SW480 (cell line): ENCODE measurements around the gene RASGRF2.
"Not testable (repeated sequence)": the region's sequence is repeated elsewhere in the genome, so short reads cannot be mapped to it uniquely, and the experiment has no call there.

Experiments
- DNase-seq: peaks from one replicate; pipeline ENCODE4 v3.0.0-alpha.2; 2016; ENCODE audit warnings: low spot score

The RASGRF2 gene

DNA sequence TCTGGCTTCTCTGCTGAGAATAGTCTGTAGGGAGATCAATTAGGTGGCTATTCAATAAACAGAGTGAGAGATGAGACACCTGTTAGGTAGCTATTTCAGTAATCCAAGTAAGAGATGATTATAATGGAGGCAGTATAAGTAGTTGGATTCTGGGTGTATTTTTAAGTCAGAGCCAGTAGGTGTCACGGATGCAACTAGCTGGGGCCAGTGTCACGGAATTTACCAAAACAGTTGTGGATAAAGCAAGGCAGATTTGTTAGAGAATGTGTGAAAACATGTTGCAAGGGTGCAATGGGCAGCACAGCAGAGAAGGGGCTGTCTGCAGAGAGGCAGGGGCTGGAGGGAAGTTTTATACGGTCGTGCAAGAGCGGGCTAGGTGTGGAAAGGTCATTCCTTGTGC, 114.9 kb downstream of the RASGRF2 start:
- DNase-seq: no peak

GRCh38 chr5:81077105-81077504, 116.9 kb downstream of the RASGRF2 start:
- DNase-seq: no peak

DNA sequence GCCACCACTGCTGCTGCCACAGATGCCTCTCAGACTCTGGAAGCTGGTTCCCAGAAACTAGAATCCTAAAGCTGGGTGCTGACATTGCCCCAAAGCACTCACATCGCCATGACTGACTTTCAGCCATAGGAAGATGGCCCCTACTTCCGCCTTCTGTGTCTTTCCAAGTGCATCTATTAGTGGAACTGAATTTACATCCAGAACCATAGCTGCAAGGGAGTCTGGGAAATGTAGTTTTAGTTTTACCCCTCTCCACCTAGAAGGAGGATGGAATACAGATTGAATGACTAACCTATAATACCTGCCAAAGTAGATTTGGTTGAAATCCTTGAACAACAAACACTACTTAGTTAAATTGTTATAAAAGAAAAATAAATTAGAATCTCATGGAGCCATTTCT, 118.8 kb downstream of the RASGRF2 start:
- DNase-seq: no peak

GRCh38 chr5:81080809-81081460, 120.8 kb downstream of the RASGRF2 start:
- no peak for DNase-seq

DNA sequence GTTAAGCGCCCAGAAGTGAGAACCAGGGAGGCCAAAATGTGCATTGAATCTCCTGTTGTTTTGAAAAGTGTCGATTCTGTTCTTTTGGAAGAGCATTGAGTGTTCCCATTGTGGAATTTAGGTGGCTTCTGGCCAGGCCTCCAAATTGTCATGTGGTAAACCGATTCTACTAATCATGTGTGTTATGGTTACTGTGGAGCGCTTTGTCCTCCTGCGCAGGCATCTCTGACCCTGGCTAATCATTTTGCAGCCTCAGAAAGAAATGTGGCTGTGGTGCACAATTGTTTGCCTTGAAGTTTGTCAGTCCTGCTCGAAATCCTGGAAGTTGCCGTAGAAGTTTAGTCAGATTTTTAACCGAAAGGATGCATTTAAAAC, 121.3 kb downstream of the RASGRF2 start:
- no peak for DNase-seq

DNA sequence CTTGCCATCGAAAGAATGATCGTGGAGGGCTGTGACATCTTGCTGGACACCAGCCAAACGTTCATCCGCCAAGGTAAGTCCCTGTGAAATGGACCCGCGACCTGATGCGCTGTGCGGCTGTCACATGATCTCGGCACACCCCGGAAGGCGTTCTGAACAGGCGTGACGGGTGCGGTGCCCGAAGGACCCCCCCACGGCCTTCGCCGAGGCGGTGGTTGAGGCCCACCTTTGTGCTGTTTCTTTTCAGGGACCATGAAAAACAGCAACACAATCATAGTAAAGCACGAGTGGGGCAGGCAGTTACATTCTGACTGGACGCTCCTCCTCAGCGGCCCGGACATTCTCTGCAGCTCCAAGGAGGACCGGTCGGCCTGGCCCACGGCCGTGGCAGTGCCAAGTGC, 126.7 kb downstream of the RASGRF2 start:
- no peak for DNase-seq

- no peak for DNase-seq
These were observed 131.0 kb downstream of the RASGRF2 start for GRCh38 chr5:81091199-81091598.

GRCh38 chr5:81093536-81094196, 133.5 kb downstream of the RASGRF2 start:
- no peak for DNase-seq

GRCh38 chr5:81095835-81096234, 135.7 kb downstream of the RASGRF2 start:
- no peak for DNase-seq

DNA sequence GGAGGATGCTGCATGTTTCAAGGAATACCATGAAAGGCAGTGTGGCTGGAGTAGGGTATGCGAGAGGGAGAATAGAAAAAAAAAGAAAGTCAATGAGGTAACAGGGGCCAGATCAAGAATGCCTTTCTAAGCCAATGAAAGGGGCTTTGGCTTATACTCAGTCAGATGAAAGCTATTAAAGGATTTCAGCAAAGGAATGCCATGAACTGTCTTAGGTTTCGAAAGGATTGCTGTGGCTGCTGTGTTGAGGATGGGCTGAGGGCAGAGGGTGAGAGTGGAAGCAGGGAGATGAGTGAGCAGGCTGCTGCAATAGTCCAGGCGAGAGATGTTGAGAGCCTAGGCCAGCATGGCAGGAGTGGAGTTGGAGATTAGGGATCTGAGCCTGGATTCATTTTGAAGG, 137.6 kb downstream of the RASGRF2 start:
- DNase-seq: no peak

GRCh38 chr5:81105261-81105877, 145.2 kb downstream of the RASGRF2 start:
- DNase-seq: no peak

DNA sequence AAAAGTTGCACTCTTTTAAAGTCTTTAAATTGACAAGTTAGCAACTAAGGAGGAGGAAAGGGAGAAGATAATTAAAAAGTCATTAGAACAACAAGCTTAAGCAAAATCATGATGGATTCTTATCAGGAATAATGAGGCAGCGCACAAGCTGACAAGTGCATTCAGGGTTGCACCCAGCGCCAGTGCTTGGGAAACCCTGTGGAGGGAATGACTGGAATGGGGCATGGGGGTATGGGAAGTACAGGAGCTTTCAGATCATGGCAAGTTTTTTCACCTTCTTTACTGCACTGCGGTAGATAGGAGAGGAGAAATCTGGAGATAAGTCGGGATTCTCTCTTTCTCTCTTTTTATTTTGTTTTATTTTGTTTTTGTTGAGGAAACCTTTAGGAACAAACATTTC, 155.1 kb downstream of the RASGRF2 start:
- no peak for DNase-seq

DNA sequence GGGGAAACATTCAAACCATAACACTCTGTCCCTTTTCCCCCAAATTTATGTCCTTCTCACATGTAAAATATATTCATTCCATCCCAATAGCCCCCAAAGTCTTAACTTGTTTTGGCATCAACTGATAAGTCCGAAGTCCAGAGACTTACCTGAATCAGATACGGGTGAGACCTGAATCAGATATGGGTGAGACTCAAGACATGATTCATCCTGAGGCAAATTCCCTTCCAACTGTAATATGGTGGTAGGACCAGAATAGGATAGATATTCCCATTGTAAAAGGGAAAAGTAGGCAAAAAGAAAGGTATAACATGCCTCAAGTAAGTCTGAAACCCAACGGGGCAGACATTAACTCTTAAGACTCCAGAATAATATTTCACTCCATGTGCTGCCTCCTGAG, 157.4 kb downstream of the RASGRF2 start:
- DNase-seq: no peak

- DNase-seq: no peak
These were observed 161.1 kb downstream of the RASGRF2 start for GRCh38 chr5:81121273-81121672.

DNA sequence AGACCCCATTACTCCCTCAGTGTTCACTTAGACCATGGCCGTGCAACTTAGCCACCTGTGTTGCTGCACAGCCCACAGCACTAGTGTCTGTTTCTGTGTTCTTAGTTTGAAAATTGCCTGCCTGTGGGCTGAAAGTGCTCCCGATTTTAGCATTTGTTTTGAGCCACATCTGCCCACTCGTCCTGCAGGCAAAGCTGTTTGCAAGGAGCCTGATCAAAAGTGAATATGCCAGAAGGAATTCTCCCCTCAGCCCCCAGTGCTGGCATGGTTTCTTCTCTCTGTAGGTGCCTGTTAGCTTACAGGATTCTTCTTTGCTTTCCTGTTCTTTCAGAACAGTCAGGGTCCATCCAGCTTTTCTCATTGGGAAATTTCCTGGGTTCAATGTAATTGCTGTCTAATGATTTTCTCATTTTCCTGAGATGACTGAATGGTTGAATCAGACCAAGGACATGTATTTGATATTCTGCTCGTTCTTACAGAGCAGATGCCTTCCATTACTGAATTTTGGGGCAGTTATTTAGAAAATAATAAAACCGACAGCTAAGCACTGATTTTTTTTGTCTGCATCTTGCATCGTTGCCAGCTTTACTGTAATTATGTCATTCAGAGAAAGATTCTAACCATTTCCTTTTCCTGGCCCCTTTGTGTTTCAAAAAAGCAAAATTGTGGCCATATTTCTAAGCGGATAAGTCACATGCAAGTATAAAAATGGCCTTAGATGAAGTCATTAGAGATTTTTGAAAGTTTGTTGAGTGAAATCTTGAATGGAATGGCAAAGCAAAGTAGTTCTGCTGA, 161.9 kb downstream of the RASGRF2 start:
- no peak for DNase-seq

- not testable (repeated sequence) for DNase-seq
These were observed 164.5 kb downstream of the RASGRF2 start for GRCh38 chr5:81124689-81125088.

GRCh38 chr5:81125959-81126358, 165.8 kb downstream of the RASGRF2 start:
- no peak for DNase-seq

- no peak for DNase-seq
These were observed 168.3 kb downstream of the RASGRF2 start for GRCh38 chr5:81128416-81128815.

GRCh38 chr5:81132381-81132780, 172.2 kb downstream of the RASGRF2 start:
- DNase-seq: no peak

DNA sequence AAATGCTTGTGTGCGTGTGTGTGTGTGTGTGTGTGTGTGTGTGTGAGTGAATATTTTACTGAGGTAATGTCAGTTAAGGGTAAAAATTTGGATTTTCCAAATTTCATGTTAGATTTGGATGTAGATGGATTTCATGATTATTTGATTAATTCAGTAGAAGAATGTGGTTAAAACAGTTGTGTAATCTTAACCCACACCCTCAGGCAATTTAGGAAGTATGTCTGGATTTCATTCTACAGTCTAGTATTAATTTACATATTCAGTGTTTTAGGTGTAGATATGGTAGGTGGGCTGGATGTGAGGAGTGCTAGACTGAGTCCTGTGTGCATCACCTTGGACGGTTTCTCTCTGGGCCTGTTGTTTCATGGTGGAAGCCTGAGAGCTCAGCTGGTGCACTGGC, 173.9 kb downstream of the RASGRF2 start:
- no peak for DNase-seq

- no peak for DNase-seq
These were observed 174.4 kb downstream of the RASGRF2 start for GRCh38 chr5:81134566-81134965.

DNA sequence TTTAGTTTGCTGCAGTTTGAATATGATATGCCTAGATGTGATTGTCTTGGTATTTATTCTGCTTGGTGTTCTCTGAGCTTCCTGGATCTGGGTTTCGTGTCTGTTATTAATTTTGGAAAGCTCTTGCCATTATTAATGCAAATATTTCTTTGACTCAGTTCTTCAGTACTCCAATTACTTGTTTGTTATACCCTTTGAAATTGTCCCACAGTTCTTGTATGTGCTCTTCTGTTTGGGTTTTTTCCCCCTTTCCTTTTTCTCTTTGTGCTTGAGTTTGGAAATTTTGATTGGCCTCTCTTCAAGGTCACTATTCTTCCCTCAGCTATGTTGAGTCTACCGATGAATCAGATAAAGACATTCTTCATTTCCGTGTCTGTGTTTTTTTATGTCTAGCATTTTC, 176.4 kb downstream of the RASGRF2 start:
- DNase-seq: no peak

DNA sequence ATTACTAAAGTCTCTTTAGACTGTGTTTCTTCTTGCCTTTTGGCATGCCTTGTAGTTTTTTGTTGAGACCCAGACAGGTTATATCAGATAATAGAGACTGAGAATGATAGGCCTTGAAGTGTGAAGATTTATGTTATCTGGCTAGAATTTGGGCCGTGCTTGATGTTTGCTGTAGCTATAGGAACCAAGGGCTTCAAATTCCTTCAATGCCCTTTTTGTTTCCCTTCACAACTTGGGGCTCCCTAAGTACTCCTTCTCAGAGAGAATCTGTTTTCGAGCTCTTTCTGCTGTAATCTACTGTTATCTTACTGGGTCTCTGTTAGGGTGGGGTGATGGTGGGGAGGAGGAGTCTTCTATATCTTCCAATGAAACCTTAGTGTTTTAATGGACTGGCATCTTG, 177.7 kb downstream of the RASGRF2 start:
- no peak for DNase-seq
